Common myeloid progenitor, CD34-positive (primary cell): ENCODE measurements around the gene NTNG2.
A peak's percentile ranks its signal among the peaks of the same experiment; 100 is the strongest.

Source experiments
- CTCF ChIA-PET: fragments of 350-600 bp; sonication (Branson Sonifier 250); formaldehyde crosslinking; loops from one replicate; lab custom pipeline; 2021; ENCODE audit warnings: antibody characterized with exemption; lab: Charles Lee
- POLR2A ChIA-PET: fragments of 350-600 bp; sonication (Branson Sonifier 250); formaldehyde crosslinking; loops from one replicate; lab custom pipeline; 2021; ENCODE audit warnings: antibody characterized with exemption; lab: Charles Lee
- DNase-seq, 3 donors: peaks; one replicate each; pipeline versions ENCODE4 v3.0.0 to v3.0.0-alpha.2; 2013
- H3K27ac ChIP-seq, 2 experiments: 1 replicate in 1 of 2; 2 replicates in 1 of 2; pipeline ENCODE4 v1.7.0; 2013; ENCODE audit warnings: inconsistent platforms in 2 of 2, low read length in 2 of 2, mild to moderate bottlenecking in 2 of 2, low read depth in 1 of 2, moderate library complexity in 1 of 2; ENCODE audit not compliant: severe bottlenecking in 2 of 2, insufficient read depth in 1 of 2, poor library complexity in 1 of 2
- H3K27me3 ChIP-seq, 5 experiments: replicated peaks in 2 of 5; 1 replicate in 3 of 5; 2 replicates in 2 of 5; pipeline versions ENCODE4 v1.6.1 to v1.7.0; 2013; ENCODE audit warnings: low read length in 4 of 5, mild to moderate bottlenecking in 2 of 5, moderate library complexity in 2 of 5, inconsistent platforms in 1 of 5; ENCODE audit not compliant: insufficient read depth in 5 of 5, control insufficient read depth in 4 of 5
- H3K36me3 ChIP-seq, 4 experiments: 1 replicate in 2 of 4; 2 replicates in 2 of 4; pipeline versions ENCODE4 v1.6.1 to v1.7.0; 2013; ENCODE audit warnings: low read length in 3 of 4, control low read depth in 1 of 4, mild to moderate bottlenecking in 1 of 4; ENCODE audit not compliant: control insufficient read depth in 4 of 4, insufficient read depth in 4 of 4
- H3K4me1 ChIP-seq, 4 experiments: 1 replicate in 3 of 4; 2 replicates in 1 of 4; pipeline versions ENCODE4 v1.6.1 to v1.7.1; 2013; ENCODE audit warnings: low read length in 3 of 4, mild to moderate bottlenecking in 3 of 4, control low read depth in 1 of 4, inconsistent platforms in 1 of 4, moderate library complexity in 1 of 4; ENCODE audit not compliant: control insufficient read depth in 4 of 4, insufficient read depth in 4 of 4; ENCODE audit errors: control extremely low read depth in 1 of 4
- H3K4me3 ChIP-seq, 7 experiments: 1 replicate in 4 of 7; 2 replicates in 3 of 7; pipeline versions ENCODE4 v1.5.1 to v1.7.0; 2013; ENCODE audit warnings: mild to moderate bottlenecking in 7 of 7, low read length in 6 of 7, moderate library complexity in 6 of 7, inconsistent platforms in 2 of 7, low read depth in 2 of 7, control low read depth in 1 of 7; ENCODE audit not compliant: insufficient read depth in 4 of 7, control insufficient read depth in 1 of 7; ENCODE audit errors: extremely low read depth in 1 of 7
- H3K9me3 ChIP-seq, 5 experiments: 1 replicate in 4 of 5; 2 replicates in 1 of 5; pipeline versions ENCODE4 v1.6.1 to v1.7.1; 2013; ENCODE audit warnings: low read length in 4 of 5, mild to moderate bottlenecking in 2 of 5, inconsistent platforms in 1 of 5, low read depth in 1 of 5, moderate library complexity in 1 of 5; ENCODE audit not compliant: control insufficient read depth in 4 of 5, insufficient read depth in 2 of 5; ENCODE audit errors: control extremely low read depth in 1 of 5
- WGBS: methylation state at CpG from one replicate; pipeline ENCODE4 v1.1.5; 2013; ENCODE audit not compliant: insufficient coverage; 5-methylcytosine and 5-hydroxymethylcytosine counted together

Gene NTNG2

DNA sequence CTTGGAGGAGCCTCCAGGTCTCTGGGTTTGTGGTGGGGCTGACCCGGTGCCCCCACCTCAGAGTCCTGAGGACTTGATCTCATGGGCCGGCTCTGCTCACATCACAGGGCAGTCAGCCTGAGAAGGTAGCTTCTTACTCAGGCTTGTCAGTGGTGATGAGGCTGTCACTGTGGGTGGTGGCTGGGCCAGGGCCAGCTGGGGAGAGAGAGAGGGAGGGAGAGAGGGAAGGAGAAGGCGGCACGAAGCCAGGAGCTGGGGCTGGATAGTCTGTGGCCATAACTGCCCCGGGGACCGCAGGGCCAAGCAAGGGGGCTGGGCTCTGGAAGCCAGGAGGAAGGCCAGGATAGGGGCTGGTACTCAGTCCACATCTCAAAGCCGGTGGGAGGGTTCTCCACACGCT, 6.5 kb downstream of the NTNG2 start:
- Histone ChIP-seq H3K9me3 (peaks cover 0 to 4% (median 0%) of the 10 kb centered on the region in 5 experiments), H3K4me3 (no peak overlapping the region), H3K27me3 (peaks cover 2 to 67% (median 38%) of the 10 kb centered on the region in 5 experiments), H3K4me1 (peaks cover 0 to 7% (median 4%) of the 10 kb centered on the region in 4 experiments), H3K27ac (no peak overlapping the region), H3K36me3 (no peaks in the 10 kb centered on the region)
- ChIA-PET POLR2A (no interaction called here), CTCF (interaction anchor here (1.1 to 8.4 kb wide), 7 partner anchors 32 to 127 kb away, joined by 3 to 111 read pairs (median 3); no protein-coding TSS in a partner anchor)
- no peak for DNase-seq
- WGBS: 76% methylated on average over 6 of the region's 8 CpGs

- peaks cover 2 to 62% (median 37%) of the 10 kb centered on the region in 5 experiments for H3K27me3 ChIP-seq
- no peak for DNase-seq
- ChIA-PET CTCF (interaction anchor here (1.1 to 8.4 kb wide), 8 partner anchors 15 to 128 kb away, joined by 3 to 111 read pairs (median 4); no protein-coding TSS in a partner anchor), POLR2A (no interaction called here)
- H3K36me3 ChIP-seq: no peaks in the 10 kb centered on the region
- 87% methylated on average over 6 of the region's 7 CpGs for WGBS
- H3K4me1 ChIP-seq: peaks cover 0 to 3% (median 2%) of the 10 kb centered on the region in 4 experiments
- no peak overlapping the region for H3K27ac ChIP-seq
- H3K4me3 ChIP-seq: no peak overlapping the region
- peaks cover 0 to 4% (median 0%) of the 10 kb centered on the region in 5 experiments for H3K9me3 ChIP-seq
Measured at GRCh38 chr9:132168851-132169250, 7.0 kb downstream of the NTNG2 start.

DNA sequence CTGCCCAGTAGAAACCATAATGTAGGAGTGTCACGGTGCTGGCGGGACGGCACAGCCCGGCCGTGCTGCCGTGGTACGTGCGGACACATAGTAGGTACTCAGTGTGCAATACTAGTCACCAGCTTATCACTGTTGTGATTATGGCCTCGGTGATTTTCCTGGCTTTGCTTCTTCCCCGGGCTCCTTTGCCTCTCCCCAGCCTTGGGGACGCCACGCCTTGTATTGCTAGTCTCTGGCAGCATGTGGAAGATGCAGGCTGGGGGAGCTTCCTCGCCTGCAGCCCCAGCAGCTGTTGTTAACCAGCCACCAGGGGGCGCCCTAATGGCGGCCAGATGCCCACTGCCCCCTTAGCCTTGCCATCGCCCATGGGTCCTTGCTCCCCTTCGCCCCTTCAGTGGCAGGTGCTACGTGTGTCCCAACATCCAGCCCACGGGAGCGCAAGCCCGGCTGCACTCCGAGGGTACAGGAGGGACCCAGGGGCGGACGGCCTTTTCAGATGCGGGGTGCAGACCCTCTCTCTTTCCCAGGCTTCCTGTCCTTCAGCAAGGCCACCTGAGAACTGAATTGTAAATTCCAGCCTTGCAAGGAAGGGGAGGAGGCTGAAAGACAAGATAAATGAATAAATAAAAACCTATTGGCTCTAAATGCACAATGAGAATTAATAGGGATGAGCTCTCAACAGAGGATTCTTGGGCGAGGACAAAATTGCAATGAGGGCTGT, 8.0 kb downstream of the NTNG2 start:
- DNase-seq: peak; percentile 61 to 76 (median 74)
- peaks cover 2 to 53% (median 27%) of the 10 kb centered on the region in 5 experiments for H3K27me3 ChIP-seq
- no peak overlapping the region for H3K27ac ChIP-seq
- no peak overlapping the region for H3K4me3 ChIP-seq
- H3K36me3 ChIP-seq: no peaks in the 10 kb centered on the region
- POLR2A ChIA-PET: no interaction called here
- H3K4me1 ChIP-seq: no peaks in the 10 kb centered on the region
- CTCF ChIA-PET: interaction anchor here (0.6 to 8.4 kb wide), 11 partner anchors 10 to 305 kb away, joined by 3 to 111 read pairs (median 3); no protein-coding TSS in a partner anchor
- WGBS: 44% methylated on average over 21 of the region's 26 CpGs
- peaks cover 0 to 4% (median 0%) of the 10 kb centered on the region in 5 experiments for H3K9me3 ChIP-seq

- CTCF ChIA-PET: interaction anchor here (1.5 to 8.4 kb wide), 3 partner anchors 66 to 97 kb away, joined by 3 to 111 read pairs (median 6); no protein-coding TSS in a partner anchor
- H3K27me3 ChIP-seq: peaks cover 0 to 35% (median 15%) of the 10 kb centered on the region in 5 experiments
- POLR2A ChIA-PET: no interaction called here
- no peak for DNase-seq
- WGBS: 95% methylated on average over 4 of the region's 7 CpGs
- H3K4me1 ChIP-seq: no peaks in the 10 kb centered on the region
- H3K9me3 ChIP-seq: peaks cover 0 to 4% (median 0%) of the 10 kb centered on the region in 5 experiments
- H3K4me3 ChIP-seq: no peak overlapping the region
- H3K36me3 ChIP-seq: no peaks in the 10 kb centered on the region
- H3K27ac ChIP-seq: no peak overlapping the region
Measured at GRCh38 chr9:132171702-132172101, 9.8 kb downstream of the NTNG2 start.

DNA sequence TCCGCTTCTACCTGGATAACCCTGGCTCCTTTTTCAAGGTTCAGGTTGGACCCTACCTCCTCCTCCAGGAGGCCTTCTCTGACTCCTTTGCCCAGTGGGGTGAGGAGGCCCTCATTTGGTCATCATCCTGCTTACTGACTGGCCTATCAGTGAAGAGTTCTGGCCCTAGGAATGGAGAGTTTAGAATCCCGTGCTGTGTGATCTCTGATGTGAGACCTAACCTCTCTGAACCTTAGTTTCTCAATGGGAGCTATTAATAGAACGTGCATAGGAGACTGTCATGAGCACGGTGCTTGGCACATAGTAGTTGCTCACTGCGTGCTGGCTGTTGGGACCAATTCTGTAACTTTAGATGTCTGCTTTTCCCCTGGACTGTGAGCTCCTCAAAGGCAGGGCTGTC, 10.3 kb downstream of the NTNG2 start:
- H3K9me3 ChIP-seq: peaks cover 0 to 4% (median 0%) of the 10 kb centered on the region in 5 experiments
- no peak overlapping the region for H3K27ac ChIP-seq
- CTCF ChIA-PET: interaction anchor here (1.5 to 8.4 kb wide), 3 partner anchors 65 to 97 kb away, joined by 3 to 111 read pairs (median 6); no protein-coding TSS in a partner anchor
- no peaks in the 10 kb centered on the region for H3K36me3 ChIP-seq
- H3K4me1 ChIP-seq: no peaks in the 10 kb centered on the region
- no peak for DNase-seq
- POLR2A ChIA-PET: no interaction called here
- WGBS: 85% methylated on average over 2 of the region's 5 CpGs
- H3K27me3 ChIP-seq: peaks cover 0 to 30% (median 10%) of the 10 kb centered on the region in 5 experiments
- H3K4me3 ChIP-seq: no peak overlapping the region

DNA sequence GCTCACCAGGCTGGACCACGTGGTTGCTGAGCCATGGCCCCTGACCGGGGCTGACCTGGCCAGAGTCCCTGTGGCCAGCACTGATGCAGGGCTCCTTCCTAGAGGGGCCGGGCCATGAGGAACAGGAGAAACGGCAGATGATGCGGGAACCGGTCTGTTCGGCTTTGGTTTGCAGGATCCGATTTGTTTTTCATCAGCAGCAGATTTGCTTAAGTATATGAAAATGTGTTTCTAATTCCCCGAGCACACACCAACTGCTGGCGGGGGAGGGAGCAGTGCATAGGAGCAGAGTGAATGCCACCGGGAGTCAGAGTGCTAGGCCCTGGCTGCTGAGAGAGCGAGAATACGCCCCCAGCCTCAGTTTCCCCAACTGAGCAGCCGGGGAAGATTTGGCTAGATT, 13.6 kb downstream of the NTNG2 start:
- no peaks in the 10 kb centered on the region for H3K4me1 ChIP-seq
- no peak overlapping the region for H3K27ac ChIP-seq
- ChIA-PET POLR2A (no interaction called here), CTCF (interaction anchor here (0.8 kb wide), 1 partner anchor 70 kb away, joined by 3 read pairs; no protein-coding TSS in a partner anchor)
- peaks cover 0 to 4% (median 0%) of the 10 kb centered on the region in 5 experiments for H3K9me3 ChIP-seq
- no peak overlapping the region for H3K4me3 ChIP-seq
- peaks cover 0 to 22% (median 3%) of the 10 kb centered on the region in 5 experiments for H3K27me3 ChIP-seq
- H3K36me3 ChIP-seq: no peaks in the 10 kb centered on the region
- WGBS: 71% methylated on average over 12 of the region's 14 CpGs
- DNase-seq: no peak

DNA sequence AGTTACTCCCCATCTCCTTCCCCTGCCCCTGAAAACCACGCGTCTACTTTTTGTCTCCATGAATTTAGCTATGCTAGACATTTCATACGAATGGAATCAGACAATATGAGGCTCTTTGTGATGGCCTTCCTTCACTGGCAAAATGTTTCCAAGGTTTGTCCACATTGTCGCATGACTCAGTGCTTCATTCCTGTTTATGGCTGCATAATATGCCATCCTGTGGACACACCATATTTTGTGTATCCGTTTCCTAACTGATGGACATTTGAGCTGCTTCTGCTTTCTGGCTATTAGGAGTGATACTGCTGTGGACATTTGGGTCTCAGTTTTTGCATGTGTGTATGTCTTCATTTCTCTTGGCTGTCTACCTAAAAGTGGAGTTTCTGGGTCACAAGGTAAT, 14.5 kb downstream of the NTNG2 start:
- H3K9me3 ChIP-seq: peaks cover 0 to 4% (median 0%) of the 10 kb centered on the region in 5 experiments
- WGBS: 98% methylated on average over 5 of the region's 5 CpGs
- ChIA-PET POLR2A (no interaction called here), CTCF (interaction anchor here (0.5 kb wide), 1 partner anchor 116 kb away, joined by 3 read pairs; no protein-coding TSS in a partner anchor)
- H3K36me3 ChIP-seq: no peaks in the 10 kb centered on the region
- no peak overlapping the region for H3K4me3 ChIP-seq
- no peaks in the 10 kb centered on the region for H3K4me1 ChIP-seq
- H3K27ac ChIP-seq: no peak overlapping the region
- no peak for DNase-seq
- peaks cover 0 to 19% (median 3%) of the 10 kb centered on the region in 5 experiments for H3K27me3 ChIP-seq
